HCT116 (cell line): ENCODE data around the gene SPON2. TPM values are rescaled to one million over a fixed set of nuclear protein-coding genes. Genes with fewer than 3 reads are reported as not detected.

ENCODE experiments used
- ATAC-seq: fragments of 200-7000 bp; cut with Tn5 transposase; 2 replicates; pipeline ENCODE4 v1.9.1; 2020; ENCODE audit warnings: mild to moderate bottlenecking, moderate library complexity
- BruUV-seq: library from RNA; stranded (reverse); fragments of 400-500 nt; replicated peaks from 2 replicates; lab custom pipeline; 2021; lab: Mats Ljungman, UMichigan
- CTCF ChIA-PET: fragments of 300-600 bp; sonication (Branson Sonifier 250); formaldehyde crosslinking; loops from one replicate; lab custom pipeline; 2021; ENCODE audit warnings: antibody characterized with exemption; lab: Charles Lee
- POLR2A ChIA-PET: fragments of 300-600, 350-600 bp; sonication (Branson Sonifier 250); formaldehyde crosslinking; loops from one replicate; lab custom pipeline; 2021; ENCODE audit warnings: antibody characterized with exemption; lab: Charles Lee
- RAD21 ChIA-PET, 2 experiments: fragments of 300-600 bp; sonication (Branson Sonifier 250); formaldehyde crosslinking; loops; one replicate each; lab custom pipeline; 2023; ENCODE audit warnings: low total read pairs in 2 of 2; ENCODE audit not compliant: uncharacterized antibody in 2 of 2, unreplicated experiment in 2 of 2, low non-redundant PET in 1 of 2; lab: Charles Lee
- DNase-seq: peaks from one replicate; pipeline ENCODE4 v3.0.0-alpha.2; 2010; ENCODE audit warnings: low read depth, low spot score
- H2AFZ ChIP-seq: fragments of 200-600 bp; shearing (Covaris generic), sonication (generic); 2 replicates; pipeline ENCODE4 v1.6.1; 2017; ENCODE audit warnings: low read depth, mixed run types, mixed read lengths, antibody characterized with exemption, low read length; ENCODE audit not compliant: poor library complexity, severe bottlenecking
- H3K27ac ChIP-seq: 2 replicates; pipeline ENCODE4 v1.5.1; 2012; ENCODE audit warnings: low read depth, low read length
- H3K27me3 ChIP-seq: fragments of 200-600 bp; sonication (generic); 2 replicates; pipeline ENCODE4 v1.6.1; 2016; ENCODE audit warnings: mixed run types, low read length, mixed read lengths; ENCODE audit not compliant: insufficient read depth
- H3K36me3 ChIP-seq, 2 experiments: fragments of 200-500 bp in 1 of 2; fragments of 200-600 bp in 1 of 2; sonication (Bioruptor generic) in 1 of 2; sonication (generic) in 1 of 2; 2 replicates each; pipeline versions ENCODE4 v1.5.1 to v1.6.1; 2014 to 2016; ENCODE audit warnings: low read length in 2 of 2, inconsistent platforms in 1 of 2, mixed read lengths in 1 of 2, mixed run types in 1 of 2; ENCODE audit not compliant: insufficient read depth in 2 of 2, control insufficient read depth in 1 of 2
- H3K4me1 ChIP-seq, 2 experiments: fragments of 200-600 bp in 1 of 2; sonication (generic) in 1 of 2; 2 replicates each; pipeline versions ENCODE4 v1.5.1 to v1.6.1; 2012 to 2017; ENCODE audit warnings: low read length in 2 of 2, inconsistent platforms in 1 of 2, mild to moderate bottlenecking in 1 of 2, mixed read lengths in 1 of 2, mixed run types in 1 of 2, moderate library complexity in 1 of 2; ENCODE audit not compliant: insufficient read depth in 2 of 2, control insufficient read depth in 1 of 2
- H3K4me2 ChIP-seq: fragments of 200-600 bp; sonication (generic); 2 replicates; pipeline ENCODE4 v1.6.1; 2017; ENCODE audit warnings: mixed run types, low read length, mixed read lengths
- H3K4me3 ChIP-seq, 2 experiments: fragments of 200-600 bp in 1 of 2; sonication (generic) in 1 of 2; replicated peaks in 1 of 2; 2 replicates each; pipeline ENCODE4 v1.5.1; 2011 to 2016; ENCODE audit warnings: low read length in 2 of 2, control low read depth in 1 of 2, low read depth in 1 of 2, mild to moderate bottlenecking in 1 of 2, mixed read lengths in 1 of 2, mixed run types in 1 of 2
- H3K79me2 ChIP-seq: fragments of 200-600 bp; sonication (generic); 2 replicates; pipeline ENCODE4 v1.6.1; 2017; ENCODE audit warnings: mild to moderate bottlenecking, mixed run types, low read length, moderate library complexity, mixed read lengths; ENCODE audit not compliant: insufficient read depth
- H3K9ac ChIP-seq: fragments of 200-600 bp; sonication (generic); 2 replicates; pipeline ENCODE4 v1.6.1; 2016; ENCODE audit warnings: low read length, mixed read lengths
- H3K9me2 ChIP-seq: fragments of 200-600 bp; sonication (generic), shearing (Covaris generic); 2 replicates; pipeline ENCODE4 v1.6.1; 2017; ENCODE audit warnings: mixed run types, mild to moderate bottlenecking, moderate library complexity; ENCODE audit not compliant: insufficient read depth
- H3K9me3 ChIP-seq, 2 experiments: fragments of 200-500 bp in 1 of 2; fragments of 200-600 bp in 1 of 2; sonication (Bioruptor generic) in 1 of 2; sonication (generic) in 1 of 2; 2 replicates each; pipeline ENCODE4 v1.6.1; 2014 to 2017; ENCODE audit warnings: low read length in 2 of 2, mixed read lengths in 2 of 2, inconsistent platforms in 1 of 2, low read depth in 1 of 2, mild to moderate bottlenecking in 1 of 2, mixed run types in 1 of 2, moderate library complexity in 1 of 2; ENCODE audit not compliant: control insufficient read depth in 1 of 2, insufficient read depth in 1 of 2
- H4K20me1 ChIP-seq: fragments of 200-600 bp; sonication (generic), shearing (Covaris generic); 2 replicates; pipeline ENCODE4 v1.6.1; 2017; ENCODE audit warnings: mixed run types, mild to moderate bottlenecking, moderate library complexity; ENCODE audit not compliant: insufficient read depth
- ATF3 ChIP-seq: IDR thresholded peaks from 2 replicates; pipeline ENCODE4 v1.6.1; 2012
- CBX3 ChIP-seq: IDR thresholded peaks from 2 replicates; pipeline ENCODE4 v1.6.1; 2012; ENCODE audit warnings: low read depth
- CTCF ChIP-seq, 3 experiments: fragments of 200-600 bp in 1 of 3; sonication (generic) in 1 of 3; IDR thresholded peaks in 2 of 3; conservative IDR thresholded peaks in 1 of 3; 2 replicates each; pipeline ENCODE4 v1.5.1; 2012 to 2017; ENCODE audit warnings: low read depth in 2 of 3, low read length in 2 of 3, antibody characterized with exemption in 1 of 3, borderline replicate concordance in 1 of 3, control low read depth in 1 of 3, mild to moderate bottlenecking in 1 of 3, mixed read lengths in 1 of 3, mixed run types in 1 of 3, moderate library complexity in 1 of 3; ENCODE audit not compliant: insufficient read depth in 1 of 3
- EGR1 ChIP-seq: IDR thresholded peaks from 2 replicates; pipeline ENCODE4 v1.6.1; 2012; ENCODE audit warnings: low read depth
- ELF1 ChIP-seq: IDR thresholded peaks from 2 replicates; pipeline ENCODE4 v1.6.1; 2012; ENCODE audit warnings: low read depth, borderline replicate concordance
- EZH2 ChIP-seq: fragments of 200-600 bp; sonication (generic); IDR thresholded peaks from 2 replicates; pipeline ENCODE4 v1.6.1; 2017; ENCODE audit warnings: antibody characterized with exemption, mixed run types
- FOSL1 ChIP-seq: IDR thresholded peaks from 2 replicates; pipeline ENCODE4 v1.6.1; 2012; ENCODE audit warnings: low read depth
- JUND ChIP-seq: IDR thresholded peaks from 2 replicates; pipeline ENCODE4 v1.6.1; 2012
- POLR2A ChIP-seq: IDR thresholded peaks from 2 replicates; pipeline ENCODE4 v1.7.0; 2011; ENCODE audit warnings: borderline replicate concordance; ENCODE audit not compliant: insufficient read depth, insufficient read length; ENCODE audit errors: extremely low read depth
- POLR2AphosphoS5 ChIP-seq: IDR thresholded peaks from 2 replicates; pipeline ENCODE4 v1.6.1; 2011; ENCODE audit warnings: mild to moderate bottlenecking, low read depth, low read length, moderate library complexity
- RAD21 ChIP-seq: IDR thresholded peaks from 2 replicates; pipeline ENCODE4 v1.6.1; 2012; ENCODE audit warnings: low read depth, mild to moderate bottlenecking
- REST ChIP-seq: IDR thresholded peaks from 2 replicates; pipeline ENCODE4 v1.6.1; 2012; ENCODE audit warnings: low read depth
- SIN3A ChIP-seq: IDR thresholded peaks from 2 replicates; pipeline ENCODE4 v1.6.1; 2012; ENCODE audit warnings: low read depth
- SP1 ChIP-seq: IDR thresholded peaks from 2 replicates; pipeline ENCODE4 v1.6.1; 2012; ENCODE audit warnings: low read depth
- SRF ChIP-seq: IDR thresholded peaks from 2 replicates; pipeline ENCODE4 v1.6.1; 2012; ENCODE audit warnings: low read depth
- YY1 ChIP-seq: IDR thresholded peaks from 2 replicates; pipeline ENCODE4 v1.6.1; 2011; ENCODE audit warnings: low read length, low read depth, moderate library complexity, mild to moderate bottlenecking; ENCODE audit not compliant: insufficient replicate concordance; ENCODE audit errors: extremely low read depth
- ZBTB33 ChIP-seq: IDR thresholded peaks from 2 replicates; pipeline ENCODE4 v1.6.1; 2011; ENCODE audit warnings: mild to moderate bottlenecking, low read length, moderate library complexity; ENCODE audit not compliant: insufficient replicate concordance; ENCODE audit errors: extremely low read depth
- ZNF274 ChIP-seq: fragments of 200-500 bp; sonication (Bioruptor generic); IDR thresholded peaks from 2 replicates; pipeline ENCODE4 v1.6.1; 2014; ENCODE audit warnings: mild to moderate bottlenecking, low read depth, low read length, inconsistent platforms
- intact Hi-C: fragments of 100-400 bp; cut with micrococcal nuclease; formaldehyde crosslinking; loops from 2 replicates; pipeline ENCODE4 v1.10.0; 2022
- total RNA-seq: library from RNA; stranded (reverse); gene quantifications from one replicate; pipeline ENCODE4 v1.2.1, GENCODE V29; 2021; ENCODE audit not compliant: unreplicated experiment

The SPON2 gene
- total RNA-seq, 1 experiment from 2014 or later: 1.5 TPM

GRCh38 chr4:1137850-1138249, 34.5 kb downstream of the SPON2 start:
- no peaks in the 10 kb centered on the region for H3K36me3 ChIP-seq
- H3K9me3 ChIP-seq: no peaks in the 10 kb centered on the region
- no peak overlapping the region for H3K4me3 ChIP-seq
- H3K9me2 ChIP-seq: no peaks in the 10 kb centered on the region
- H3K79me2 ChIP-seq: no peaks in the 10 kb centered on the region
- no peaks in the 10 kb centered on the region for H4K20me1 ChIP-seq
- ChIA-PET POLR2A (no interaction called here), RAD21 (no interaction called here), CTCF (no interaction called here)
- DNase-seq (no peak), ATAC-seq (no peak)
- no peak overlapping the region for H3K27ac ChIP-seq
- peaks cover 68% of the 10 kb centered on the region for H3K27me3 ChIP-seq
- no peaks in the 10 kb centered on the region for H3K4me1 ChIP-seq
- intact Hi-C loops: no loop called here
- BruUV-seq: no TSS peak
- H3K9ac ChIP-seq: no peak overlapping the region
- TF ChIP-seq RAD21 (no peak), EGR1 (no peak), EZH2 (no peak), CBX3 (no peak), SIN3A (no peak), CTCF (IDR thresholded peaks at IDR 0.05 in 2 of 3, conservative IDR thresholded peaks at IDR 0.05 in 1 of 3; ENCODE audit: borderline replicate concordance in 1 of 3, insufficient read depth in 1 of 3, low read depth in 2 of 3, low read length in 2 of 3) (no peak), REST (no peak), POLR2AphosphoS5 (no peak), JUND (no peak), ELF1 (no peak), YY1 (no peak), ZNF274 (no peak), FOSL1 (no peak), SRF (no peak), SP1 (no peak), ATF3 (no peak), ZBTB33 (no peak), POLR2A (no peak)
- H2AFZ ChIP-seq: no peak overlapping the region
- no peak overlapping the region for H3K4me2 ChIP-seq
